Stimulated activated CD8-positive, alpha-beta memory T cell treated with anti-CD3 and anti-CD28 coated beads, Interleukin-7, amount 100 ng/mL, for 48 hours (primary cell): ENCODE data around the gene KTN1.
A peak's percentile ranks its signal among the peaks of the same experiment; 100 is the strongest.

Experiments
- DNase-seq, 2 donors: peaks; one replicate each; pipeline ENCODE4 v3.0.0-alpha.2; 2020; ENCODE audit warnings: low read depth in 1 of 2; ENCODE audit errors: extremely low read depth in 1 of 2

Gene KTN1

GRCh38 chr14:55579724-55580469 lies at the start of gene KTN1:
TSS of gene KTN1 (plus strand) at chr14:55580207. CDS start at chr14:55612049, 31,842 bp downstream.
- peak; percentile 65 to 79 for DNase-seq

- no peak for DNase-seq
Measured at GRCh38 chr14:55530464-55530863, 49.5 kb upstream of the KTN1 start.

- DNase-seq = no peak
Measured at GRCh38 chr14:55532645-55533344, 47.2 kb upstream of the KTN1 start.

- DNase-seq = no peak
Measured at GRCh38 chr14:55533960-55534359, 46.0 kb upstream of the KTN1 start.

GRCh38 chr14:55535516-55536203 lies 44.3 kb upstream of the KTN1 start:
- DNase-seq = no peak

- no peak for DNase-seq
Measured at GRCh38 chr14:55536204-55536708, 43.8 kb upstream of the KTN1 start.

- no peak for DNase-seq
Measured at GRCh38 chr14:55537782-55538181, 42.2 kb upstream of the KTN1 start.

GRCh38 chr14:55539975-55540374 lies 40.0 kb upstream of the KTN1 start:
- no peak for DNase-seq

- no peak for DNase-seq
Measured at GRCh38 chr14:55540847-55541773, 38.9 kb upstream of the KTN1 start.

- DNase-seq = no peak
Measured at GRCh38 chr14:55545779-55546178, 34.2 kb upstream of the KTN1 start.

- no peak for DNase-seq
Measured at GRCh38 chr14:55546212-55546874, 33.7 kb upstream of the KTN1 start.

GRCh38 chr14:55547650-55548315 lies 32.2 kb upstream of the KTN1 start:
- no peak for DNase-seq

- no peak for DNase-seq
Measured at GRCh38 chr14:55553791-55554190, 26.2 kb upstream of the KTN1 start.

GRCh38 chr14:55556929-55557623 lies 22.9 kb upstream of the KTN1 start:
- no peak for DNase-seq

- DNase-seq = no peak
Measured at GRCh38 chr14:55562135-55562534, 17.9 kb upstream of the KTN1 start.

- DNase-seq = no peak
Measured at GRCh38 chr14:55568618-55569017, 11.4 kb upstream of the KTN1 start.

- DNase-seq = no peak
Measured at GRCh38 chr14:55571125-55571889, 8.7 kb upstream of the KTN1 start.

- DNase-seq = no peak
Measured at GRCh38 chr14:55572578-55572977, 7.4 kb upstream of the KTN1 start.
